Lung (tissue), 12 donors: Measurements from ENCODE around the gene NFIA. TPM values are rescaled to one million over a fixed set of nuclear protein-coding genes. Genes with fewer than 3 reads are reported as not detected.

Experiments
- ATAC-seq: fragments of 200-7000 bp; cut with Tn5 transposase; one replicate; pipeline ENCODE4 v1.9.1; 2020; ENCODE audit warnings: moderate number of reproducible peaks; ENCODE audit not compliant: insufficient read depth, low FRiP score
- DNase-seq, 3 donors: peaks; one replicate each; pipeline ENCODE4 v3.0.0-alpha.2; 2013 to 2017
- H3K27ac ChIP-seq, 2 donors: one replicate each; pipeline ENCODE4 v1.5.1; 2013; ENCODE audit warnings: mild to moderate bottlenecking in 2 of 2, moderate library complexity in 2 of 2, control low read depth in 1 of 2, inconsistent platforms in 1 of 2, low read depth in 1 of 2, low read length in 1 of 2
- H3K27me3 ChIP-seq, 3 donors: one replicate each; pipeline ENCODE4 v1.5.1; 2013; ENCODE audit warnings: low read length in 2 of 3; ENCODE audit not compliant: control insufficient read depth in 3 of 3, insufficient read depth in 3 of 3
- H3K36me3 ChIP-seq, 4 donors: one replicate each; pipeline ENCODE4 v1.5.1; 2013; ENCODE audit warnings: low read length in 4 of 4, mild to moderate bottlenecking in 1 of 4, moderate library complexity in 1 of 4; ENCODE audit not compliant: control insufficient read depth in 4 of 4, insufficient read depth in 4 of 4
- H3K4me1 ChIP-seq, 5 donors: one replicate each; pipeline ENCODE4 v1.5.1; 2013; ENCODE audit warnings: low read length in 5 of 5, mild to moderate bottlenecking in 2 of 5, moderate library complexity in 1 of 5; ENCODE audit not compliant: control insufficient read depth in 5 of 5, insufficient read depth in 5 of 5
- H3K4me3 ChIP-seq: one replicate; pipeline ENCODE4 v1.5.1; 2013; ENCODE audit warnings: mild to moderate bottlenecking, control low read depth, moderate library complexity
- H3K9ac ChIP-seq, 2 donors: one replicate each; pipeline ENCODE4 v1.5.1; 2013; ENCODE audit warnings: low read length in 2 of 2, control low read depth in 1 of 2; ENCODE audit not compliant: insufficient read depth in 1 of 2
- H3K9me3 ChIP-seq, 4 donors: one replicate each; pipeline ENCODE4 v1.5.1; 2013; ENCODE audit warnings: low read length in 3 of 4, mild to moderate bottlenecking in 1 of 4, moderate library complexity in 1 of 4; ENCODE audit not compliant: control insufficient read depth in 4 of 4, insufficient read depth in 3 of 4
- CTCF ChIP-seq: IDR thresholded peaks from 2 replicates; pipeline ENCODE4 v1.5.1; 2012; ENCODE audit warnings: mild to moderate bottlenecking; ENCODE audit errors: control extremely low read depth, extremely low read depth
- WGBS, 2 donors: extraction: QIAGEN DNeasy Blood & Tissue Kit; methylation state at CpG; one replicate each; pipeline ENCODE4 v1.1.7; 2013; 5-methylcytosine and 5-hydroxymethylcytosine counted together
- polyA plus RNA-seq, 2 donors: library from polyadenylated mRNA; stranded (reverse); fragments of 200-250 nt; gene quantifications; one replicate each; pipeline ENCODE4 v1.2.1, GENCODE V29; 2013
- total RNA-seq, 2 donors: library from RNA; depleted of rRNA in 1 of 2; stranded (reverse); fragments of >200 nt in 1 of 2; gene quantifications; one replicate each; pipeline ENCODE4 v1.2.1, GENCODE V29; 2014 to 2021
- donor health status: control.
- donor health status: control.
- donor health status: Bipolar disorder and iron deficiency.
- donor health status: healthy.
- donor health status: DM: yes; HTN: yes; CAD: no.

Gene NFIA
- total and polyA plus RNA-seq, 4 donors, result 3.0 to 63.4 (median 34.2) TPM

GRCh38 chr1:61190153-61190552 is 107.8 kb downstream of the NFIA start:
- Histone ChIP-seq H3K9ac (no peak overlapping the region), H3K27me3 (no peaks in the 10 kb centered on the region), H3K27ac (no peak overlapping the region), H3K4me1 (peaks cover 0 to 37% (median 18%) of the 10 kb centered on the region in 5 donors), H3K36me3 (no peaks in the 10 kb centered on the region), H3K9me3 (no peaks in the 10 kb centered on the region), H3K4me3 (no peak overlapping the region)
- no peak for DNase-seq
- TF ChIP-seq CTCF, result no peak
- 92 to 97% methylated on average over 4 of the region's 4 CpGs for WGBS, 2 donors
- ATAC-seq, result no peak

GRCh38 chr1:61190618-61191432 is 108.5 kb downstream of the NFIA start:
- no peak for ATAC-seq
- Histone ChIP-seq H3K36me3 (no peaks in the 10 kb centered on the region), H3K27ac (no peak overlapping the region), H3K9ac (no peak overlapping the region), H3K4me3 (no peak overlapping the region), H3K4me1 (peaks cover 0 to 32% (median 12%) of the 10 kb centered on the region in 5 donors), H3K9me3 (no peaks in the 10 kb centered on the region), H3K27me3 (no peaks in the 10 kb centered on the region)
- no peak for TF ChIP-seq CTCF
- WGBS, 2 donors, result 79 to 87% methylated on average over 5 of the region's 5 CpGs
- DNase-seq, result no peak

DNA sequence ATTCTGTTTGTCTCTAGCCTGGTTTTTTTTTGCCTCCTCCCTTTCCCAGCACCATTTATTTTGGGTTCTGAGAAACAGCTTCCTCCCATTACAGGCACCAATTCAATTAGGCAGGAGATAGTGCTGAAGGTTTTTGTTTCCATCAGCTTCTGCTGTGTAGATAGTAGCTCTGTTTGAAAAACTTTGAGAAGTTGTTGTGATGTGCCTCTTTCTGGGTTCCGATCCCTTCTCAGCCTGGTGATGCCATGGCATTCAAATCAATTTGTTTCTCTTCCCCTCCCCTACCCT is 109.0 kb downstream of the NFIA start:
- Histone ChIP-seq H3K27ac (no peak overlapping the region), H3K9me3 (no peaks in the 10 kb centered on the region), H3K4me3 (no peak overlapping the region), H3K9ac (peak overlapping the region in 1 of 2 donors; percentile 8), H3K4me1 (peaks cover 0 to 27% (median 6%) of the 10 kb centered on the region in 5 donors), H3K27me3 (no peaks in the 10 kb centered on the region), H3K36me3 (no peaks in the 10 kb centered on the region)
- 97 to 100% methylated on average over 1 of the region's 1 CpG for WGBS, 2 donors
- peak in 1 of 3 donors; percentile 55 for DNase-seq
- ATAC-seq, result no peak
- no peak for TF ChIP-seq CTCF
